Activated T-cell treated with anti-CD3 and anti-CD28 coated beads, Interleukin-2, amount 50 U/mL, for 1 hour (primary cell): Measurements from ENCODE around the gene APOBEC3G.
"Not testable (repeated sequence)": the region's sequence is repeated elsewhere in the genome, so short reads cannot be mapped to it uniquely, and the experiment has no call there.

Source experiments
- DNase-seq: peaks from one replicate; pipeline ENCODE4 v3.0.0-alpha.2; 2020

APOBEC3G gene

GRCh38 chr22:39068033-39068785 is 8.9 kb upstream of the APOBEC3G start:
- DNase-seq, result no peak

- no peak for DNase-seq
Observed at GRCh38 chr22:39070186-39070585, 6.9 kb upstream of the APOBEC3G start.

- DNase-seq, result not testable (repeated sequence)
Observed at GRCh38 chr22:39072581-39072981, 4.5 kb upstream of the APOBEC3G start.

GRCh38 chr22:39073981-39074380 is 3.1 kb upstream of the APOBEC3G start:
- DNase-seq, result no peak

GRCh38 chr22:39076155-39077025 is 685 bp upstream of the APOBEC3G start:
- DNase-seq, result not testable (repeated sequence)

GRCh38 chr22:39077912-39078311 is 837 bp downstream of the APOBEC3G start:
- not testable (repeated sequence) for DNase-seq

GRCh38 chr22:39078329-39078728 is 1.3 kb downstream of the APOBEC3G start:
- no peak for DNase-seq

- DNase-seq, result not testable (repeated sequence)
Observed at GRCh38 chr22:39079054-39079637, 2.1 kb downstream of the APOBEC3G start.

GRCh38 chr22:39080052-39080762 is 3.1 kb downstream of the APOBEC3G start:
- DNase-seq, result no peak

GRCh38 chr22:39081016-39081415 is 3.9 kb downstream of the APOBEC3G start:
- no peak for DNase-seq

GRCh38 chr22:39081598-39081997 is 4.5 kb downstream of the APOBEC3G start:
- DNase-seq, result no peak

GRCh38 chr22:39083212-39084165 is 6.4 kb downstream of the APOBEC3G start:
- DNase-seq, result no peak

GRCh38 chr22:39084666-39085065 is 7.6 kb downstream of the APOBEC3G start:
- DNase-seq, result no peak

- no peak for DNase-seq
Observed at GRCh38 chr22:39087098-39087497, 10.0 kb downstream of the APOBEC3G start.

- DNase-seq, result no peak
Observed at GRCh38 chr22:39087881-39088684, 11.0 kb downstream of the APOBEC3G start.

GRCh38 chr22:39088685-39089032 is 11.6 kb downstream of the APOBEC3G start:
- DNase-seq, result no peak

GRCh38 chr22:39089928-39090327 is 12.9 kb downstream of the APOBEC3G start:
- DNase-seq, result no peak

GRCh38 chr22:39090426-39091064 is 13.5 kb downstream of the APOBEC3G start:
- peak; percentile 84 for DNase-seq

- no peak for DNase-seq
Observed at GRCh38 chr22:39091126-39092081, 14.3 kb downstream of the APOBEC3G start.
